Mesenchymal stem cell (in vitro differentiated cells and primary cell): ENCODE results near the gene EN1.

Experiments
- DNase-seq: peaks from one replicate; pipeline ENCODE4 v3.0.0-alpha.2; 2013
- H2AFZ ChIP-seq: one replicate; pipeline ENCODE4 v1.6.1; 2013; ENCODE audit warnings: low read depth, mild to moderate bottlenecking, control low read depth, inconsistent platforms, low read length, moderate library complexity
- H2AK5ac ChIP-seq: 2 replicates; pipeline ENCODE4 v1.6.1; 2013; ENCODE audit warnings: low read length, moderate library complexity, mild to moderate bottlenecking, inconsistent platforms; ENCODE audit not compliant: severe bottlenecking
- H2BK120ac ChIP-seq: one replicate; pipeline ENCODE4 v1.6.1; 2013; ENCODE audit warnings: low read depth, mild to moderate bottlenecking, inconsistent platforms, low read length, moderate library complexity
- H2BK12ac ChIP-seq, 2 experiments: one replicate each; pipeline ENCODE4 v1.6.1; 2013; ENCODE audit warnings: inconsistent platforms in 2 of 2, low read length in 2 of 2, mild to moderate bottlenecking in 2 of 2, moderate library complexity in 2 of 2, control low read depth in 1 of 2
- H2BK15ac ChIP-seq: one replicate; pipeline ENCODE4 v1.6.1; 2013; ENCODE audit warnings: mild to moderate bottlenecking, low read depth, inconsistent platforms; ENCODE audit not compliant: poor library complexity, severe bottlenecking
- H2BK5ac ChIP-seq: 2 replicates; pipeline ENCODE4 v1.6.1; 2013; ENCODE audit warnings: low read depth, mild to moderate bottlenecking, low read length, control low read depth, inconsistent platforms; ENCODE audit not compliant: poor library complexity, severe bottlenecking
- H3K14ac ChIP-seq, 2 experiments: one replicate each; pipeline ENCODE4 v1.6.1; 2013; ENCODE audit warnings: inconsistent platforms in 2 of 2, low read length in 2 of 2, control low read depth in 1 of 2, mild to moderate bottlenecking in 1 of 2, moderate library complexity in 1 of 2
- H3K18ac ChIP-seq, 2 experiments: one replicate each; pipeline ENCODE4 v1.6.1; 2013; ENCODE audit warnings: inconsistent platforms in 2 of 2, low read length in 2 of 2, control low read depth in 1 of 2, low read depth in 1 of 2, mild to moderate bottlenecking in 1 of 2
- H3K23ac ChIP-seq, 2 experiments: one replicate each; pipeline ENCODE4 v1.6.1; 2013; ENCODE audit warnings: inconsistent platforms in 2 of 2, low read length in 2 of 2, mild to moderate bottlenecking in 2 of 2, moderate library complexity in 2 of 2, control low read depth in 1 of 2
- H3K27ac ChIP-seq: 2 replicates; pipeline ENCODE4 v1.5.1; 2013; ENCODE audit warnings: mild to moderate bottlenecking, moderate library complexity, low read length, control low read depth, inconsistent platforms; ENCODE audit not compliant: poor library complexity, severe bottlenecking
- H3K27me3 ChIP-seq, 2 experiments: 2 replicates each; pipeline versions ENCODE4 v1.6.1 to v1.7.0; 2013; ENCODE audit warnings: low read length in 2 of 2, mild to moderate bottlenecking in 2 of 2, moderate library complexity in 2 of 2, control low read depth in 1 of 2, inconsistent platforms in 1 of 2; ENCODE audit not compliant: control insufficient read depth in 1 of 2, insufficient read depth in 1 of 2
- H3K36me3 ChIP-seq, 2 experiments: 2 replicates each; pipeline versions ENCODE4 v1.6.1 to v1.7.0; 2013; ENCODE audit warnings: low read length in 2 of 2, control low read depth in 1 of 2, inconsistent platforms in 1 of 2, low read depth in 1 of 2, mild to moderate bottlenecking in 1 of 2; ENCODE audit not compliant: insufficient read depth in 2 of 2, control insufficient read depth in 1 of 2
- H3K4ac ChIP-seq, 2 experiments: one replicate each; pipeline ENCODE4 v1.6.1; 2013; ENCODE audit warnings: inconsistent platforms in 2 of 2, low read length in 2 of 2, mild to moderate bottlenecking in 2 of 2, moderate library complexity in 2 of 2, control low read depth in 1 of 2, low read depth in 1 of 2
- H3K4me1 ChIP-seq: 2 replicates; pipeline ENCODE4 v1.6.1; 2013; ENCODE audit warnings: low read depth, low read length, control low read depth; ENCODE audit not compliant: control insufficient read depth, insufficient read depth
- H3K4me2 ChIP-seq: 2 replicates; pipeline ENCODE4 v1.6.1; 2013; ENCODE audit warnings: low read length, mild to moderate bottlenecking, inconsistent platforms; ENCODE audit not compliant: poor library complexity, severe bottlenecking
- H3K4me3 ChIP-seq, 2 experiments: 2 replicates each; pipeline versions ENCODE4 v1.5.1 to v1.7.0; 2013; ENCODE audit warnings: low read length in 2 of 2, mild to moderate bottlenecking in 2 of 2, control low read depth in 1 of 2, low read depth in 1 of 2; ENCODE audit not compliant: insufficient read depth in 1 of 2
- H3K79me1 ChIP-seq: replicated peaks from 2 replicates; pipeline ENCODE4 v1.6.1; 2013; ENCODE audit warnings: mild to moderate bottlenecking, control low read depth, low read length, inconsistent platforms; ENCODE audit not compliant: poor library complexity, severe bottlenecking
- H3K9ac ChIP-seq: 2 replicates; pipeline ENCODE4 v1.7.0; 2013; ENCODE audit warnings: mild to moderate bottlenecking, low read length, moderate library complexity
- H3K9me3 ChIP-seq: 2 replicates; pipeline ENCODE4 v1.7.0; 2013; ENCODE audit warnings: mild to moderate bottlenecking, low read length; ENCODE audit not compliant: control insufficient read depth
- H4K8ac ChIP-seq: one replicate; pipeline ENCODE4 v1.6.1; 2013; ENCODE audit warnings: inconsistent platforms, mild to moderate bottlenecking, low read length, moderate library complexity
- H4K91ac ChIP-seq: one replicate; pipeline ENCODE4 v1.6.1; 2013; ENCODE audit warnings: mild to moderate bottlenecking, low read length, inconsistent platforms
- WGBS: methylation state at CpG from one replicate; pipeline ENCODE4 v1.1.7; 2013; ENCODE audit warnings: mixed read lengths; 5-methylcytosine and 5-hydroxymethylcytosine counted together

EN1 gene

GRCh38 chr2:118811514-118812115, 35.8 kb downstream of the EN1 start:
- H2BK5ac ChIP-seq: no peak overlapping the region
- no peak overlapping the region for H3K4me3 ChIP-seq
- H2AK5ac ChIP-seq: no peak overlapping the region
- no peak overlapping the region for H3K4ac ChIP-seq
- H3K14ac ChIP-seq: no peak overlapping the region
- H3K9me3 ChIP-seq: no peaks in the 10 kb centered on the region
- H3K79me1 ChIP-seq: no peaks in the 10 kb centered on the region
- no peak overlapping the region for H2BK15ac ChIP-seq
- no peak overlapping the region for H3K18ac ChIP-seq
- H3K4me2 ChIP-seq: no peak overlapping the region
- no peak overlapping the region for H2BK12ac ChIP-seq
- no CpG with 5 or more reads among the region's 2 CpGs for WGBS
- H2BK120ac ChIP-seq: no peak overlapping the region
- no peak overlapping the region for H4K91ac ChIP-seq
- H3K36me3 ChIP-seq: no peaks in the 10 kb centered on the region
- H3K27ac ChIP-seq: no peak overlapping the region
- no peak for DNase-seq
- H4K8ac ChIP-seq: no peak overlapping the region
- H3K23ac ChIP-seq: no peak overlapping the region
- no peaks in the 10 kb centered on the region for H3K4me1 ChIP-seq
- H3K27me3 ChIP-seq: no peaks in the 10 kb centered on the region
- no peak overlapping the region for H3K9ac ChIP-seq
- H2AFZ ChIP-seq: no peak overlapping the region

GRCh38 chr2:118810766-118811165, 36.7 kb downstream of the EN1 start:
- Histone ChIP-seq H2BK12ac (no peak overlapping the region), H3K9me3 (no peaks in the 10 kb centered on the region), H3K79me1 (no peaks in the 10 kb centered on the region), H2AFZ (no peak overlapping the region), H3K14ac (no peak overlapping the region), H3K23ac (no peak overlapping the region), H4K8ac (no peak overlapping the region), H3K27ac (no peak overlapping the region), H2AK5ac (no peak overlapping the region), H3K9ac (no peak overlapping the region), H4K91ac (no peak overlapping the region), H3K4me2 (no peak overlapping the region), H3K27me3 (no peaks in the 10 kb centered on the region), H3K4me1 (no peaks in the 10 kb centered on the region), H3K18ac (no peak overlapping the region), H3K4ac (no peak overlapping the region), H2BK5ac (no peak overlapping the region), H3K36me3 (no peaks in the 10 kb centered on the region), H3K4me3 (no peak overlapping the region), H2BK120ac (no peak overlapping the region), H2BK15ac (no peak overlapping the region)
- WGBS: 69% methylated on average over 7 of the region's 7 CpGs
- DNase-seq: no peak

GRCh38 chr2:118808429-118808809, 39.0 kb downstream of the EN1 start:
- Histone ChIP-seq H3K4me3 (no peak overlapping the region), H3K23ac (no peak overlapping the region), H2BK5ac (no peak overlapping the region), H3K14ac (no peak overlapping the region), H3K27ac (no peak overlapping the region), H2AK5ac (no peak overlapping the region), H2BK12ac (no peak overlapping the region), H3K18ac (no peak overlapping the region), H4K8ac (no peak overlapping the region), H2BK120ac (no peak overlapping the region), H3K4ac (no peak overlapping the region), H3K36me3 (no peaks in the 10 kb centered on the region), H3K27me3 (no peaks in the 10 kb centered on the region), H3K79me1 (no peaks in the 10 kb centered on the region), H3K4me2 (no peak overlapping the region), H4K91ac (no peak overlapping the region), H3K9me3 (no peaks in the 10 kb centered on the region), H3K4me1 (no peaks in the 10 kb centered on the region), H2AFZ (no peak overlapping the region), H2BK15ac (no peak overlapping the region), H3K9ac (peak overlapping the region; percentile 66)
- WGBS: 41% methylated on average over 16 of the region's 16 CpGs
- DNase-seq: no peak

GRCh38 chr2:118807668-118808428, 39.6 kb downstream of the EN1 start:
- no peaks in the 10 kb centered on the region for H3K36me3 ChIP-seq
- H3K4me1 ChIP-seq: no peaks in the 10 kb centered on the region
- H2BK15ac ChIP-seq: no peak overlapping the region
- H4K8ac ChIP-seq: no peak overlapping the region
- H3K18ac ChIP-seq: no peak overlapping the region
- H2AFZ ChIP-seq: no peak overlapping the region
- no peak overlapping the region for H3K14ac ChIP-seq
- no peak overlapping the region for H3K4me2 ChIP-seq
- WGBS: 69% methylated on average over 12 of the region's 13 CpGs
- no peaks in the 10 kb centered on the region for H3K9me3 ChIP-seq
- H2AK5ac ChIP-seq: no peak overlapping the region
- H3K27ac ChIP-seq: no peak overlapping the region
- H3K23ac ChIP-seq: no peak overlapping the region
- H3K79me1 ChIP-seq: no peaks in the 10 kb centered on the region
- no peaks in the 10 kb centered on the region for H3K27me3 ChIP-seq
- H4K91ac ChIP-seq: no peak overlapping the region
- H3K9ac ChIP-seq: peak overlapping the region; percentile 66
- no peak overlapping the region for H3K4me3 ChIP-seq
- H2BK5ac ChIP-seq: no peak overlapping the region
- H3K4ac ChIP-seq: no peak overlapping the region
- no peak for DNase-seq
- no peak overlapping the region for H2BK12ac ChIP-seq
- H2BK120ac ChIP-seq: no peak overlapping the region
